Spleen (tissue), 11 donors: ENCODE results near the gene BTRC. TPM values are rescaled to one million over a fixed set of nuclear protein-coding genes. Genes with fewer than 3 reads are reported as not detected.

Experiments
- DNase-seq: peaks from one replicate; pipeline ENCODE4 v3.0.0-alpha.2; 2020
- H3K27ac ChIP-seq, 8 donors: fragments of 200-600 bp; sonication (generic) in 7 of 8; 1 replicate in 4 of 8; 2 replicates in 4 of 8; pipeline versions ENCODE4 v1.5.0 to v1.8.0; 2016 to 2021; ENCODE audit warnings: inconsistent platforms in 4 of 8, mild to moderate bottlenecking in 4 of 8, moderate library complexity in 1 of 8
- H3K27me3 ChIP-seq, 7 donors: fragments of 200-600 bp; sonication (generic) in 6 of 7; replicated peaks in 1 of 7; 1 replicate in 4 of 7; 2 replicates in 3 of 7; pipeline versions ENCODE4 v1.5.0 to v1.8.0; 2016 to 2021; ENCODE audit warnings: inconsistent platforms in 3 of 7, mild to moderate bottlenecking in 1 of 7
- H3K36me3 ChIP-seq, 6 donors: fragments of 200-600 bp; sonication (generic) in 5 of 6; 1 replicate in 4 of 6; 2 replicates in 2 of 6; pipeline versions ENCODE4 v1.5.0 to v1.8.0; 2016 to 2021; ENCODE audit warnings: inconsistent platforms in 2 of 6
- H3K4me1 ChIP-seq, 6 donors: fragments of 200-600 bp; sonication (generic) in 5 of 6; 1 replicate in 3 of 6; 2 replicates in 3 of 6; pipeline versions ENCODE4 v1.5.0 to v1.8.0; 2016 to 2021; ENCODE audit warnings: inconsistent platforms in 3 of 6
- H3K4me3 ChIP-seq, 8 donors: fragments of 200-600 bp; sonication (generic) in 7 of 8; 1 replicate in 4 of 8; 2 replicates in 4 of 8; pipeline versions ENCODE4 v1.5.0 to v1.8.0; 2016 to 2021; ENCODE audit warnings: inconsistent platforms in 4 of 8, mild to moderate bottlenecking in 4 of 8, moderate library complexity in 2 of 8
- H3K9me3 ChIP-seq, 8 donors: fragments of 200-600 bp; sonication (generic) in 7 of 8; 1 replicate in 4 of 8; 2 replicates in 4 of 8; pipeline versions ENCODE4 v1.5.0 to v1.8.0; 2016 to 2021; ENCODE audit warnings: inconsistent platforms in 4 of 8
- CTCF ChIP-seq, 11 experiments: fragments of 200-600 bp in 7 of 11; fragments of 450-650 bp in 4 of 11; sonication (generic) in 4 of 11; IDR thresholded peaks in 8 of 11; conservative IDR thresholded peaks in 3 of 11; 1 replicate in 7 of 11; 2 replicates in 4 of 11; pipeline versions ENCODE4 v1.4.0 to v1.8.0; 2016 to 2021; ENCODE audit warnings: antibody characterized with exemption in 11 of 11, inconsistent platforms in 4 of 11, mild to moderate bottlenecking in 1 of 11
- POLR2A ChIP-seq, 3 donors: fragments of 450-650 bp; IDR thresholded peaks; one replicate each; pipeline ENCODE4 v1.5.1; 2017; ENCODE audit warnings: antibody characterized with exemption in 3 of 3, mild to moderate bottlenecking in 1 of 3
- POLR2AphosphoS5 ChIP-seq, 3 donors: sonication (generic); formaldehyde crosslinking; IDR thresholded peaks; one replicate each; pipeline ENCODE4 v1.5.1; 2017; ENCODE audit warnings: antibody characterized with exemption in 3 of 3
- WGBS, 5 donors: extraction: QIAGEN DNeasy Blood & Tissue Kit in 3 of 5; methylation state at CpG; one replicate each; pipeline versions ENCODE4 v1.1.5 to v1.1.7; 2013 to 2018; 5-methylcytosine and 5-hydroxymethylcytosine counted together
- intact Hi-C: fragments of 100-400 bp; cut with DNase I; formaldehyde crosslinking; loops from one replicate; pipeline ENCODE4 v1.15.0; 2023; ENCODE audit warnings: low total_unique reads
- polyA plus RNA-seq, 3 donors: library from polyadenylated mRNA; stranded (reverse); fragments of 200-250 nt; gene quantifications; one replicate each; pipeline ENCODE4 v1.2.1, GENCODE V29; 2013
- total RNA-seq, 7 donors: library from RNA; depleted of rRNA in 3 of 7; stranded (reverse); fragments of >200 nt in 3 of 7; fragmentation: NEBNext Ultra II Directional in 4 of 7; extraction: Animal tissue kit (Norgen Biotek cat#: 25700) in 4 of 7; gene quantifications; one replicate each; pipeline versions ENCODE4 v1.1.0 to v1.2.1, GENCODE V29; 2016 to 2021
- donor health status: healthy with polysubstance abuse.
- donor health status: DM: no; HTN: no; CAD: no; lungs with moderate emphysema.
- donor health status: DM: no; HTN: no; CAD: no.
- donor health status: Bipolar disorder and iron deficiency.
- donor health status: healthy.
- donor health status: DM: no; HTN: no; CAD: no.
- donor health status: DM: yes; HTN: yes; CAD: no.

The BTRC gene
- total and polyA plus RNA-seq, 10 donors, result 2.7 to 23.9 (median 19.3) TPM

- intact Hi-C loops, result no loop called here
- TF ChIP-seq POLR2A (IDR thresholded peaks at IDR 0.05) (no peak), POLR2AphosphoS5 (IDR thresholded peaks at IDR 0.05) (no peak), CTCF (IDR thresholded peaks at IDR 0.05 in 8 of 11, conservative IDR thresholded peaks at IDR 0.05 in 3 of 11) (no peak)
- Histone ChIP-seq H3K27me3 (no peaks in the 10 kb centered on the region), H3K4me1 (no peaks in the 10 kb centered on the region), H3K4me3 (no peak overlapping the region), H3K36me3 (peaks cover 0 to 44% (median 8%) of the 10 kb centered on the region in 6 donors), H3K9me3 (no peaks in the 10 kb centered on the region), H3K27ac (no peak overlapping the region)
- DNase-seq, result no peak
These were observed 191.9 kb downstream of the BTRC start for GRCh38 chr10:101545898-101546297.

GRCh38 chr10:101550965-101551364 is 197.0 kb downstream of the BTRC start:
- WGBS, 5 donors, result 91 to 98% (median 94%) methylated on average over 2 of the region's 2 CpGs
- peaks cover 0 to 59% (median 15%) of the 10 kb centered on the region in 6 donors for H3K36me3 ChIP-seq
- no peaks in the 10 kb centered on the region for H3K4me1 ChIP-seq
- H3K9me3 ChIP-seq, result no peaks in the 10 kb centered on the region
- no peaks in the 10 kb centered on the region for H3K27me3 ChIP-seq
- TF ChIP-seq POLR2A (IDR thresholded peaks at IDR 0.05), result no peak
- TF ChIP-seq POLR2AphosphoS5 (IDR thresholded peaks at IDR 0.05), result no peak
- no peak for TF ChIP-seq CTCF (IDR thresholded peaks at IDR 0.05 in 8 of 11, conservative IDR thresholded peaks at IDR 0.05 in 3 of 11)
- H3K4me3 ChIP-seq, result no peak overlapping the region
- no peak for DNase-seq
- intact Hi-C loops, result no loop called here
- H3K27ac ChIP-seq, result no peak overlapping the region

- H3K4me3 ChIP-seq, result no peak overlapping the region
- TF ChIP-seq POLR2AphosphoS5 (IDR thresholded peaks at IDR 0.05) (no peak), POLR2A (IDR thresholded peaks at IDR 0.05) (no peak), CTCF (IDR thresholded peaks at IDR 0.05 in 8 of 11, conservative IDR thresholded peaks at IDR 0.05 in 3 of 11) (no peak)
These were observed 198.5 kb downstream of the BTRC start for GRCh38 chr10:101552442-101552841.

GRCh38 chr10:101557541-101557940 is 203.6 kb downstream of the BTRC start:
- no peak overlapping the region for H3K27ac ChIP-seq
- WGBS, 5 donors, result 82 to 100% (median 91%) methylated on average over 2 of the region's 2 CpGs
- DNase-seq, result no peak
- no peaks in the 10 kb centered on the region for H3K9me3 ChIP-seq
- H3K4me1 ChIP-seq, result peaks cover 0 to 29% (median 9%) of the 10 kb centered on the region in 6 donors
- intact Hi-C loops, result no loop called here
- TF ChIP-seq CTCF (IDR thresholded peaks at IDR 0.05 in 8 of 11, conservative IDR thresholded peaks at IDR 0.05 in 3 of 11) (no peak), POLR2AphosphoS5 (IDR thresholded peaks at IDR 0.05) (no peak), POLR2A (IDR thresholded peaks at IDR 0.05) (no peak)
- H3K27me3 ChIP-seq, result peaks cover 0 to 7% (median 0%) of the 10 kb centered on the region in 7 donors
- H3K36me3 ChIP-seq, result peaks cover 0 to 35% (median 12%) of the 10 kb centered on the region in 6 donors
- H3K4me3 ChIP-seq, result no peak overlapping the region

More at GRCh38 chr10:101552442-101552841, 198.5 kb downstream of the BTRC start:
- no peaks in the 10 kb centered on the region for H3K27me3 ChIP-seq
- no peaks in the 10 kb centered on the region for H3K4me1 ChIP-seq
- peaks cover 0 to 59% (median 15%) of the 10 kb centered on the region in 6 donors for H3K36me3 ChIP-seq
- H3K9me3 ChIP-seq, result no peaks in the 10 kb centered on the region
- 90 to 100% (median 94%) methylated on average over 3 of the region's 3 CpGs for WGBS, 5 donors
- DNase-seq, result no peak
- intact Hi-C loops, result no loop called here
- no peak overlapping the region for H3K27ac ChIP-seq
